Nephron progenitor cell (in vitro differentiated cells): Measurements from ENCODE around the gene TCF12.

Source experiments
- DNase-seq: peaks from one replicate; pipeline ENCODE4 v3.0.0; 2021
- H3K27ac Mint-ChIP-seq: 2 replicates; pipeline ENCODE4 v1.8.0; 2021; ENCODE audit warnings: mild to moderate bottlenecking, moderate library complexity, mixed read lengths
- H3K27me3 Mint-ChIP-seq: 2 replicates; pipeline ENCODE4 v1.8.0; 2021; ENCODE audit warnings: mild to moderate bottlenecking, low read depth, mixed read lengths; ENCODE audit not compliant: poor library complexity
- H3K36me3 Mint-ChIP-seq: 2 replicates; pipeline ENCODE4 v1.8.0; 2021; ENCODE audit warnings: low read depth, mixed read lengths
- H3K4me1 Mint-ChIP-seq: 2 replicates; pipeline ENCODE4 v1.8.0; 2021; ENCODE audit warnings: mixed read lengths
- H3K4me3 Mint-ChIP-seq: 2 replicates; pipeline ENCODE4 v1.8.0; 2021; ENCODE audit warnings: mild to moderate bottlenecking, moderate library complexity, mixed read lengths
- H3K9me3 Mint-ChIP-seq: 2 replicates; pipeline ENCODE4 v1.8.0; 2021; ENCODE audit warnings: mild to moderate bottlenecking, moderate library complexity, mixed read lengths
- CTCF ChIP-seq: fragments of 200-600 bp; sonication (generic); IDR thresholded peaks from 2 replicates; pipeline ENCODE4 v1.5.0; 2021; ENCODE audit warnings: antibody characterized with exemption

TCF12 gene

GRCh38 chr15:57309856-57310760 is 391.7 kb downstream of the TCF12 start:
- H3K27ac Mint-ChIP-seq, result no peak overlapping the region
- H3K9me3 Mint-ChIP-seq, result peaks cover 5% of the 10 kb centered on the region
- H3K36me3 Mint-ChIP-seq, result no peaks in the 10 kb centered on the region
- TF ChIP-seq CTCF, result no peak
- peaks cover 36% of the 10 kb centered on the region for H3K4me1 Mint-ChIP-seq
- peaks cover 7% of the 10 kb centered on the region for H3K27me3 Mint-ChIP-seq
- no peak overlapping the region for H3K4me3 Mint-ChIP-seq
- DNase-seq, result no peak

GRCh38 chr15:57310876-57311275 is 392.4 kb downstream of the TCF12 start:
- H3K4me3 Mint-ChIP-seq, result no peak overlapping the region
- H3K9me3 Mint-ChIP-seq, result peaks cover 6% of the 10 kb centered on the region
- peaks cover 7% of the 10 kb centered on the region for H3K27me3 Mint-ChIP-seq
- no peak overlapping the region for H3K27ac Mint-ChIP-seq
- DNase-seq, result no peak
- no peaks in the 10 kb centered on the region for H3K36me3 Mint-ChIP-seq
- H3K4me1 Mint-ChIP-seq, result peaks cover 28% of the 10 kb centered on the region
- TF ChIP-seq CTCF, result no peak

- Mint-ChIP-seq H3K4me1 (peaks cover 23% of the 10 kb centered on the region), H3K9me3 (peaks cover 11% of the 10 kb centered on the region), H3K27ac (no peak overlapping the region), H3K4me3 (no peak overlapping the region), H3K27me3 (peaks cover 5% of the 10 kb centered on the region), H3K36me3 (no peaks in the 10 kb centered on the region)
- no peak for DNase-seq
- no peak for TF ChIP-seq CTCF
These were observed 393.5 kb downstream of the TCF12 start for GRCh38 chr15:57312006-57312317.

- Mint-ChIP-seq H3K36me3 (no peaks in the 10 kb centered on the region), H3K27me3 (peaks cover 7% of the 10 kb centered on the region), H3K4me1 (peaks cover 17% of the 10 kb centered on the region), H3K27ac (peak overlapping the region; percentile 75), H3K4me3 (no peak overlapping the region), H3K9me3 (peaks cover 13% of the 10 kb centered on the region)
- TF ChIP-seq CTCF, result no peak
- no peak for DNase-seq
These were observed 394.1 kb downstream of the TCF12 start for GRCh38 chr15:57312318-57313133.

DNA sequence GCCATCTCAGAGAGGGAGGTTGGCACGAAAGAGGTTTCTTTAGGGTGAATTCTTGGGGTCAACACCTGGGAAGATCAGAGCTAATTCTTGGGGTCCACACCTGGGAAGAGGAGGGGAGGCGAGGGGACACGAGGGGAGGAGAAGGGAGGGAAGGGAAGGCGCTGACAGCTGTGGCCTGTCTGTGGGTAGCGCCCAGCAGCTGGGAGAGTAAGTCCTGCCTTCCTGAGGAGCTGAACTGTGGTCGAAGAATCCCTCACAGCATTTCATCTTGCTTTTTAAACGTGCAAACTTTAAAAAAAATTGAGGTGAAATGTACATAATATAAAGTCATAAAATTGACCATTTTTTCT is 394.7 kb downstream of the TCF12 start:
- no peaks in the 10 kb centered on the region for H3K36me3 Mint-ChIP-seq
- no peak for DNase-seq
- peaks cover 7% of the 10 kb centered on the region for H3K27me3 Mint-ChIP-seq
- peaks cover 13% of the 10 kb centered on the region for H3K9me3 Mint-ChIP-seq
- no peak overlapping the region for H3K4me3 Mint-ChIP-seq
- H3K4me1 Mint-ChIP-seq, result peaks cover 11% of the 10 kb centered on the region
- H3K27ac Mint-ChIP-seq, result peak overlapping the region; percentile 75
- TF ChIP-seq CTCF, result no peak
